Measurements from ENCODE around the gene TGFBR2. TPM values are rescaled to one million over a fixed set of nuclear protein-coding genes. Genes with fewer than 3 reads are reported as not detected.

TGFBR2 gene
- total RNA-seq, 1 experiment from 2014 or later, result 22.5 TPM

- Histone ChIP-seq H2AFZ (ENCODE audit: low read depth, low read length, poor library complexity, severe bottlenecking) (no peak overlapping the region), H3K9me2 (ENCODE audit: insufficient read depth) (no peaks in the 10 kb centered on the region), H3K4me2 (ENCODE audit: low read length) (no peak overlapping the region), H3K79me2 (ENCODE audit: insufficient read depth, low read length) (no peaks in the 10 kb centered on the region), H3K36me3 (ENCODE audit: control insufficient read depth in 1 of 2, insufficient read depth in 2 of 2, low read length in 2 of 2) (no peaks in the 10 kb centered on the region), H3K27ac (ENCODE audit: low read depth, low read length) (no peak overlapping the region), H3K4me3 (replicated peaks in 1 of 2; ENCODE audit: low read depth in 1 of 2, low read length in 2 of 2) (no peak overlapping the region), H3K9ac (ENCODE audit: low read length) (no peak overlapping the region), H3K27me3 (ENCODE audit: insufficient read depth, low read length) (no peaks in the 10 kb centered on the region), H4K20me1 (ENCODE audit: insufficient read depth) (no peaks in the 10 kb centered on the region), H3K4me1 (ENCODE audit: control insufficient read depth in 1 of 2, insufficient read depth in 2 of 2, low read length in 2 of 2) (no peaks in the 10 kb centered on the region), H3K9me3 (ENCODE audit: control insufficient read depth in 1 of 2, insufficient read depth in 1 of 2, low read depth in 1 of 2, low read length in 2 of 2) (no peaks in the 10 kb centered on the region)
- no peak for TF ChIP-seq POLR2A (IDR thresholded peaks at IDR 0.05; ENCODE audit: borderline replicate concordance, extremely low read depth, insufficient read depth, insufficient read length)
- TF ChIP-seq RAD21 (IDR thresholded peaks at IDR 0.05; ENCODE audit: low read depth), result no peak
- TF ChIP-seq SRF (IDR thresholded peaks at IDR 0.05; ENCODE audit: low read depth), result no peak
- TF ChIP-seq CEBPB (IDR thresholded peaks at IDR 0.05; ENCODE audit: low read depth), result no peak
- no peak for TF ChIP-seq CBX3 (IDR thresholded peaks at IDR 0.05; ENCODE audit: low read depth)
- TF ChIP-seq SP1 (IDR thresholded peaks at IDR 0.05; ENCODE audit: low read depth), result no peak
- TF ChIP-seq ZFX (IDR thresholded peaks at IDR 0.05), result no peak
- no peak for TF ChIP-seq YY1 (IDR thresholded peaks at IDR 0.05; ENCODE audit: extremely low read depth, insufficient replicate concordance, low read depth, low read length)
- no peak for TF ChIP-seq REST (IDR thresholded peaks at IDR 0.05; ENCODE audit: low read depth)
- TF ChIP-seq TCF7L2 (IDR thresholded peaks at IDR 0.05; ENCODE audit: borderline replicate concordance, extremely low read depth, insufficient read depth, insufficient read length), result no peak
- no peak for TF ChIP-seq EGR1 (IDR thresholded peaks at IDR 0.05; ENCODE audit: low read depth)
- TF ChIP-seq FOSL1 (IDR thresholded peaks at IDR 0.05; ENCODE audit: low read depth), result no peak
- TF ChIP-seq JUND (IDR thresholded peaks at IDR 0.05), result no peak
- no peak for TF ChIP-seq EZH2 (IDR thresholded peaks at IDR 0.05)
- no peak for TF ChIP-seq EZH2phosphoT487 (IDR thresholded peaks at IDR 0.05; ENCODE audit: borderline replicate concordance)
- TF ChIP-seq, protein P1, sequence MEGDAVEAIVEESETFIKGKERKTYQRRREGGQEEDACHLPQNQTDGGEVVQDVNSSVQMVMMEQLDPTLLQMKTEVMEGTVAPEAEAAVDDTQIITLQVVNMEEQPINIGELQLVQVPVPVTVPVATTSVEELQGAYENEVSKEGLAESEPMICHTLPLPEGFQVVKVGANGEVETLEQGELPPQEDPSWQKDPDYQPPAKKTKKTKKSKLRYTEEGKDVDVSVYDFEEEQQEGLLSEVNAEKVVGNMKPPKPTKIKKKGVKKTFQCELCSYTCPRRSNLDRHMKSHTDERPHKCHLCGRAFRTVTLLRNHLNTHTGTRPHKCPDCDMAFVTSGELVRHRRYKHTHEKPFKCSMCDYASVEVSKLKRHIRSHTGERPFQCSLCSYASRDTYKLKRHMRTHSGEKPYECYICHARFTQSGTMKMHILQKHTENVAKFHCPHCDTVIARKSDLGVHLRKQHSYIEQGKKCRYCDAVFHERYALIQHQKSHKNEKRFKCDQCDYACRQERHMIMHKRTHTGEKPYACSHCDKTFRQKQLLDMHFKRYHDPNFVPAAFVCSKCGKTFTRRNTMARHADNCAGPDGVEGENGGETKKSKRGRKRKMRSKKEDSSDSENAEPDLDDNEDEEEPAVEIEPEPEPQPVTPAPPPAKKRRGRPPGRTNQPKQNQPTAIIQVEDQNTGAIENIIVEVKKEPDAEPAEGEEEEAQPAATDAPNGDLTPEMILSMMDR (IDR thresholded peaks at IDR 0.05 in 2 of 3, conservative IDR thresholded peaks at IDR 0.05 in 1 of 3; ENCODE audit: borderline replicate concordance in 1 of 3, insufficient read depth in 1 of 3, low read depth in 2 of 3, low read length in 2 of 3), result no peak
- no peak for TF ChIP-seq MAX (IDR thresholded peaks at IDR 0.05)
- TF ChIP-seq POLR2AphosphoS5 (IDR thresholded peaks at IDR 0.05; ENCODE audit: low read depth, low read length), result no peak
- TF ChIP-seq ZNF274 (IDR thresholded peaks at IDR 0.05; ENCODE audit: low read depth, low read length), result no peak
- CTCF ChIA-PET, result no interaction called here
- BruUV-seq (replicated peaks), result no TSS peak
- POLR2A ChIA-PET, result no interaction called here
- intact Hi-C loops (cut with micrococcal nuclease), result no loop called here
- RAD21 ChIA-PET (ENCODE audit: low non-redundant PET in 1 of 2, low total read pairs in 2 of 2, uncharacterized antibody in 2 of 2, unreplicated experiment in 2 of 2), result no interaction called here
- ATAC-seq, result no peak
- DNase-seq (ENCODE audit: low read depth, low spot score), result no peak
These were observed 126.8 kb downstream of the TGFBR2 start for GRCh38 chr3:30733209-30733608.
